ENCODE data around the gene ROBO1.
"Not testable (repeated sequence)": the region's sequence is repeated elsewhere in the genome, so short reads cannot be mapped to it uniquely, and the experiment has no call there.

The ROBO1 gene

GRCh38 chr3:79551997-79552396, 215.8 kb downstream of the ROBO1 start:
- no peak for DNase-seq (ENCODE audit: low read depth, low spot score)

- no peak for DNase-seq (ENCODE audit: low read depth, low spot score)
Measured at GRCh38 chr3:79551321-79551892, 216.4 kb downstream of the ROBO1 start.

- no peak for DNase-seq (ENCODE audit: low read depth, low spot score)
Measured at GRCh38 chr3:79543218-79543982, 224.4 kb downstream of the ROBO1 start.

GRCh38 chr3:79534727-79535126, 233.1 kb downstream of the ROBO1 start:
- no peak for DNase-seq (ENCODE audit: low read depth, low spot score)

- DNase-seq (ENCODE audit: low read depth, low spot score): no peak
Measured at GRCh38 chr3:79531566-79532295, 236.1 kb downstream of the ROBO1 start.

- DNase-seq (ENCODE audit: low read depth, low spot score): no peak
Measured at GRCh38 chr3:79521221-79521848, 246.5 kb downstream of the ROBO1 start.

- DNase-seq (ENCODE audit: low read depth, low spot score): no peak
Measured at GRCh38 chr3:79517766-79518413, 249.9 kb downstream of the ROBO1 start.

- no peak for DNase-seq (ENCODE audit: low read depth, low spot score)
Measured at GRCh38 chr3:79516795-79517194, 251.0 kb downstream of the ROBO1 start.

GRCh38 chr3:79515072-79515471, 252.7 kb downstream of the ROBO1 start:
- DNase-seq (ENCODE audit: low read depth, low spot score): no peak

- DNase-seq (ENCODE audit: low read depth, low spot score): no peak
Measured at GRCh38 chr3:79514069-79514468, 253.7 kb downstream of the ROBO1 start.

GRCh38 chr3:79506751-79507150, 261.0 kb downstream of the ROBO1 start:
- DNase-seq (ENCODE audit: low read depth, low spot score): no peak

- DNase-seq (ENCODE audit: low read depth, low spot score): not testable (repeated sequence)
Measured at GRCh38 chr3:79502216-79502681, 265.5 kb downstream of the ROBO1 start.

GRCh38 chr3:79497447-79498111, 270.2 kb downstream of the ROBO1 start:
- DNase-seq (ENCODE audit: low read depth, low spot score): no peak

- no peak for DNase-seq (ENCODE audit: low read depth, low spot score)
Measured at GRCh38 chr3:79491029-79491641, 276.7 kb downstream of the ROBO1 start.

GRCh38 chr3:79490165-79491028, 277.4 kb downstream of the ROBO1 start:
- DNase-seq (ENCODE audit: low read depth, low spot score): no peak

- DNase-seq (ENCODE audit: low read depth, low spot score): no peak
Measured at GRCh38 chr3:79488407-79488806, 279.4 kb downstream of the ROBO1 start.

GRCh38 chr3:79480746-79481145, 287.1 kb downstream of the ROBO1 start:
- no peak for DNase-seq (ENCODE audit: low read depth, low spot score)

GRCh38 chr3:79478620-79479019, 289.2 kb downstream of the ROBO1 start:
- no peak for DNase-seq (ENCODE audit: low read depth, low spot score)

GRCh38 chr3:79477242-79477641, 290.6 kb downstream of the ROBO1 start:
- DNase-seq (ENCODE audit: low read depth, low spot score): no peak

GRCh38 chr3:79473993-79474392, 293.8 kb downstream of the ROBO1 start:
- no peak for DNase-seq (ENCODE audit: low read depth, low spot score)

Measured in iPS DF 19.7 (cell line).